ENCODE results near the gene CCDC92B.

The CCDC92B gene

GRCh38 chr17:2778489-2778888, 29.0 kb upstream of the CCDC92B start:
- peaks cover 0 to 18% (median 13%) of the 10 kb centered on the region in 4 experiments for H3K4me1 ChIP-seq (ENCODE audit: control extremely low read depth in 1 of 4, control insufficient read depth in 4 of 4, insufficient read depth in 4 of 4, low read length in 3 of 4)
- peaks cover 0 to 48% (median 14%) of the 10 kb centered on the region in 5 experiments for H3K27me3 ChIP-seq (replicated peaks in 2 of 5; ENCODE audit: control insufficient read depth in 4 of 5, insufficient read depth in 5 of 5, low read length in 4 of 5)
- no peak for DNase-seq
- no peak overlapping the region for H3K4me3 ChIP-seq (ENCODE audit: control insufficient read depth in 1 of 7, extremely low read depth in 1 of 7, insufficient read depth in 4 of 7, low read depth in 2 of 7, low read length in 6 of 7)
- no peaks in the 10 kb centered on the region for H3K36me3 ChIP-seq (ENCODE audit: control insufficient read depth in 4 of 4, insufficient read depth in 4 of 4, low read length in 3 of 4)
- H3K9me3 ChIP-seq (ENCODE audit: control extremely low read depth in 1 of 5, control insufficient read depth in 4 of 5, insufficient read depth in 2 of 5, low read depth in 1 of 5, low read length in 4 of 5) = no peaks in the 10 kb centered on the region
- 78% methylated on average over 3 of the region's 6 CpGs for WGBS (ENCODE audit: insufficient coverage)
- ChIA-PET CTCF (interaction anchor here (1.5 to 2.3 kb wide), 2 partner anchors 12 to 58 kb away, joined by 3 to 10 read pairs; no protein-coding TSS in a partner anchor), POLR2A (no interaction called here)
- no peak overlapping the region for H3K27ac ChIP-seq (ENCODE audit: insufficient read depth in 1 of 2, low read depth in 1 of 2, low read length in 2 of 2, poor library complexity in 1 of 2, severe bottlenecking in 2 of 2)

DNA sequence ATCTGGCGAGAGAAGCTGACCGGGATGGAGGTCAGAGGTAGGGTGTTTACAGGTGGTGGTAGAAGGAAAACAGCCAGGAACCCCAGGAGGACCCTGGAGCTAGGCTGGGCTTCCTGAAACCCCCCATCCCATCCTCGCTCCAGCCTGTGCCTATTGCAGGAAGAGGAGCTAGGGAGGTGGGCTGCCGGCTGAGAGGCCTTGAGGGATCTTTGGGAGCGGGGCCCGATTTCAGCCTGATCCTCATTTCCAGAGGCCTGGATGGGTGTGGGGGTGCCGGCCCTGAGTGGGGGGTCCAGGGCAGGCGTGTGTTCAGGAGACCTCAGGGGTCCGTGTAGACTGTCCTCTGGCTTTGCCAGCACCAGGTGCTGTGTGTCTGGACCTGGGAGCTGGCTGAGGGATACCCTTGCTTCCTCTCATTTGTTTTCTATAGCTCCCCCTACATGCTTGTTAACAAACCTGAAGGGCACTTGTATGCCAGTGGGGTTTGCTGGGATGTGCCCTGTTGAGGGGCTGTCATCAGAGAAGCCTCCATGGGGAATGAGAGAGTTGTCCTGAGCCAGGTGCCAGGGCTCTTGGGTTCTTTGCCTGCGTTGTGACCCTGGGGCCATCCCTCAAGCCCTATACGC, 27.9 kb upstream of the CCDC92B start:
- no peak for DNase-seq
- POLR2A ChIA-PET = interaction anchor here (0.6 kb wide), 1 partner anchor 8 kb away, joined by 6 read pairs; no protein-coding TSS in a partner anchor
- Histone ChIP-seq H3K27me3 (replicated peaks in 2 of 5; ENCODE audit: control insufficient read depth in 4 of 5, insufficient read depth in 5 of 5, low read length in 4 of 5) (peaks cover 3 to 55% (median 16%) of the 10 kb centered on the region in 5 experiments), H3K4me1 (ENCODE audit: control extremely low read depth in 1 of 4, control insufficient read depth in 4 of 4, insufficient read depth in 4 of 4, low read length in 3 of 4) (peaks cover 0 to 18% (median 13%) of the 10 kb centered on the region in 4 experiments), H3K4me3 (ENCODE audit: control insufficient read depth in 1 of 7, extremely low read depth in 1 of 7, insufficient read depth in 4 of 7, low read depth in 2 of 7, low read length in 6 of 7) (peak overlapping the region in 5 of 7 experiments; percentile 11 to 77 (median 61)), H3K27ac (ENCODE audit: insufficient read depth in 1 of 2, low read depth in 1 of 2, low read length in 2 of 2, poor library complexity in 1 of 2, severe bottlenecking in 2 of 2) (no peak overlapping the region), H3K9me3 (ENCODE audit: control extremely low read depth in 1 of 5, control insufficient read depth in 4 of 5, insufficient read depth in 2 of 5, low read depth in 1 of 5, low read length in 4 of 5) (no peaks in the 10 kb centered on the region), H3K36me3 (ENCODE audit: control insufficient read depth in 4 of 4, insufficient read depth in 4 of 4, low read length in 3 of 4) (no peaks in the 10 kb centered on the region)
- WGBS (ENCODE audit: insufficient coverage) = 50% methylated on average over 9 of the region's 11 CpGs
- CTCF ChIA-PET = interaction anchor here (1.0 to 2.3 kb wide), 5 partner anchors 8 to 236 kb away, joined by 3 to 10 read pairs (median 3); no protein-coding TSS in a partner anchor

- CTCF ChIA-PET = interaction anchor here (1.0 to 2.3 kb wide), 5 partner anchors 9 to 236 kb away, joined by 3 to 10 read pairs (median 3); no protein-coding TSS in a partner anchor
- H3K9me3 ChIP-seq (ENCODE audit: control extremely low read depth in 1 of 5, control insufficient read depth in 4 of 5, insufficient read depth in 2 of 5, low read depth in 1 of 5, low read length in 4 of 5) = no peaks in the 10 kb centered on the region
- H3K27me3 ChIP-seq (replicated peaks in 2 of 5; ENCODE audit: control insufficient read depth in 4 of 5, insufficient read depth in 5 of 5, low read length in 4 of 5) = peaks cover 3 to 55% (median 16%) of the 10 kb centered on the region in 5 experiments
Observed at GRCh38 chr17:2776589-2777241, 27.3 kb upstream of the CCDC92B start.

GRCh38 chr17:2775206-2775605, 25.8 kb upstream of the CCDC92B start:
- no peaks in the 10 kb centered on the region for H3K36me3 ChIP-seq (ENCODE audit: control insufficient read depth in 4 of 4, insufficient read depth in 4 of 4, low read length in 3 of 4)
- WGBS (ENCODE audit: insufficient coverage) = 90% methylated on average over 5 of the region's 6 CpGs
- H3K27me3 ChIP-seq (replicated peaks in 2 of 5; ENCODE audit: control insufficient read depth in 4 of 5, insufficient read depth in 5 of 5, low read length in 4 of 5) = peaks cover 3 to 55% (median 19%) of the 10 kb centered on the region in 5 experiments
- DNase-seq = no peak
- ChIA-PET POLR2A (no interaction called here), CTCF (no interaction called here)
- peaks cover 0 to 12% (median 11%) of the 10 kb centered on the region in 4 experiments for H3K4me1 ChIP-seq (ENCODE audit: control extremely low read depth in 1 of 4, control insufficient read depth in 4 of 4, insufficient read depth in 4 of 4, low read length in 3 of 4)
- H3K9me3 ChIP-seq (ENCODE audit: control extremely low read depth in 1 of 5, control insufficient read depth in 4 of 5, insufficient read depth in 2 of 5, low read depth in 1 of 5, low read length in 4 of 5) = no peaks in the 10 kb centered on the region
- H3K27ac ChIP-seq (ENCODE audit: insufficient read depth in 1 of 2, low read depth in 1 of 2, low read length in 2 of 2, poor library complexity in 1 of 2, severe bottlenecking in 2 of 2) = no peak overlapping the region
- H3K4me3 ChIP-seq (ENCODE audit: control insufficient read depth in 1 of 7, extremely low read depth in 1 of 7, insufficient read depth in 4 of 7, low read depth in 2 of 7, low read length in 6 of 7) = no peak overlapping the region

More at GRCh38 chr17:2776589-2777241, 27.3 kb upstream of the CCDC92B start:
- no peaks in the 10 kb centered on the region for H3K36me3 ChIP-seq (ENCODE audit: control insufficient read depth in 4 of 4, insufficient read depth in 4 of 4, low read length in 3 of 4)
- peak overlapping the region; percentile 10 to 77 (median 42) for H3K4me3 ChIP-seq (ENCODE audit: control insufficient read depth in 1 of 7, extremely low read depth in 1 of 7, insufficient read depth in 4 of 7, low read depth in 2 of 7, low read length in 6 of 7)
- peaks cover 0 to 12% (median 11%) of the 10 kb centered on the region in 4 experiments for H3K4me1 ChIP-seq (ENCODE audit: control extremely low read depth in 1 of 4, control insufficient read depth in 4 of 4, insufficient read depth in 4 of 4, low read length in 3 of 4)
- POLR2A ChIA-PET = interaction anchor here (0.6 kb wide), 1 partner anchor 9 kb away, joined by 6 read pairs; no protein-coding TSS in a partner anchor
- 0% methylated on average over 25 of the region's 80 CpGs for WGBS (ENCODE audit: insufficient coverage)
- H3K27ac ChIP-seq (ENCODE audit: insufficient read depth in 1 of 2, low read depth in 1 of 2, low read length in 2 of 2, poor library complexity in 1 of 2, severe bottlenecking in 2 of 2) = no peak overlapping the region
- peak in 2 of 3 donors; percentile 35 to 54 for DNase-seq

- H3K4me3 ChIP-seq (ENCODE audit: control insufficient read depth in 1 of 7, extremely low read depth in 1 of 7, insufficient read depth in 4 of 7, low read depth in 2 of 7, low read length in 6 of 7) = no peak overlapping the region
- H3K27ac ChIP-seq (ENCODE audit: insufficient read depth in 1 of 2, low read depth in 1 of 2, low read length in 2 of 2, poor library complexity in 1 of 2, severe bottlenecking in 2 of 2) = no peak overlapping the region
- peaks cover 3 to 32% (median 8%) of the 10 kb centered on the region in 5 experiments for H3K27me3 ChIP-seq (replicated peaks in 2 of 5; ENCODE audit: control insufficient read depth in 4 of 5, insufficient read depth in 5 of 5, low read length in 4 of 5)
- ChIA-PET CTCF (interaction anchor here (1.0 kb wide), 1 partner anchor 15 kb away, joined by 4 read pairs; no protein-coding TSS in a partner anchor), POLR2A (no interaction called here)
- 89% methylated on average over 12 of the region's 12 CpGs for WGBS (ENCODE audit: insufficient coverage)
- H3K36me3 ChIP-seq (ENCODE audit: control insufficient read depth in 4 of 4, insufficient read depth in 4 of 4, low read length in 3 of 4) = no peaks in the 10 kb centered on the region
- H3K9me3 ChIP-seq (ENCODE audit: control extremely low read depth in 1 of 5, control insufficient read depth in 4 of 5, insufficient read depth in 2 of 5, low read depth in 1 of 5, low read length in 4 of 5) = no peaks in the 10 kb centered on the region
- no peaks in the 10 kb centered on the region for H3K4me1 ChIP-seq (ENCODE audit: control extremely low read depth in 1 of 4, control insufficient read depth in 4 of 4, insufficient read depth in 4 of 4, low read length in 3 of 4)
- no peak for DNase-seq
Observed at GRCh38 chr17:2770129-2770528, 20.7 kb upstream of the CCDC92B start.

- no peak for DNase-seq
- CTCF ChIA-PET = interaction anchor here (0.8 to 1.0 kb wide), 3 partner anchors 19 to 27 kb away, joined by 3 read pairs; no protein-coding TSS in a partner anchor
- Histone ChIP-seq H3K4me1 (ENCODE audit: control extremely low read depth in 1 of 4, control insufficient read depth in 4 of 4, insufficient read depth in 4 of 4, low read length in 3 of 4) (peaks cover 0 to 11% (median 7%) of the 10 kb centered on the region in 4 experiments), H3K36me3 (ENCODE audit: control insufficient read depth in 4 of 4, insufficient read depth in 4 of 4, low read length in 3 of 4) (no peaks in the 10 kb centered on the region), H3K9me3 (ENCODE audit: control extremely low read depth in 1 of 5, control insufficient read depth in 4 of 5, insufficient read depth in 2 of 5, low read depth in 1 of 5, low read length in 4 of 5) (no peaks in the 10 kb centered on the region), H3K27me3 (replicated peaks in 2 of 5; ENCODE audit: control insufficient read depth in 4 of 5, insufficient read depth in 5 of 5, low read length in 4 of 5) (peaks cover 0 to 49% (median 18%) of the 10 kb centered on the region in 5 experiments), H3K4me3 (ENCODE audit: control insufficient read depth in 1 of 7, extremely low read depth in 1 of 7, insufficient read depth in 4 of 7, low read depth in 2 of 7, low read length in 6 of 7) (no peak overlapping the region), H3K27ac (ENCODE audit: insufficient read depth in 1 of 2, low read depth in 1 of 2, low read length in 2 of 2, poor library complexity in 1 of 2, severe bottlenecking in 2 of 2) (no peak overlapping the region)
- POLR2A ChIA-PET = interaction anchor here (0.7 kb wide), 1 partner anchor 46 kb away, joined by 4 read pairs; no protein-coding TSS in a partner anchor
- 87% methylated on average over 2 of the region's 4 CpGs for WGBS (ENCODE audit: insufficient coverage)
Observed at GRCh38 chr17:2758870-2759269, 9.4 kb upstream of the CCDC92B start.
